ENCODE data around the gene ABCA4. TPM values are rescaled to one million over a fixed set of nuclear protein-coding genes. Genes with fewer than 3 reads are reported as not detected.

ABCA4 gene
- polyA plus RNA-seq, 1 donor: 11.4 TPM

DNA sequence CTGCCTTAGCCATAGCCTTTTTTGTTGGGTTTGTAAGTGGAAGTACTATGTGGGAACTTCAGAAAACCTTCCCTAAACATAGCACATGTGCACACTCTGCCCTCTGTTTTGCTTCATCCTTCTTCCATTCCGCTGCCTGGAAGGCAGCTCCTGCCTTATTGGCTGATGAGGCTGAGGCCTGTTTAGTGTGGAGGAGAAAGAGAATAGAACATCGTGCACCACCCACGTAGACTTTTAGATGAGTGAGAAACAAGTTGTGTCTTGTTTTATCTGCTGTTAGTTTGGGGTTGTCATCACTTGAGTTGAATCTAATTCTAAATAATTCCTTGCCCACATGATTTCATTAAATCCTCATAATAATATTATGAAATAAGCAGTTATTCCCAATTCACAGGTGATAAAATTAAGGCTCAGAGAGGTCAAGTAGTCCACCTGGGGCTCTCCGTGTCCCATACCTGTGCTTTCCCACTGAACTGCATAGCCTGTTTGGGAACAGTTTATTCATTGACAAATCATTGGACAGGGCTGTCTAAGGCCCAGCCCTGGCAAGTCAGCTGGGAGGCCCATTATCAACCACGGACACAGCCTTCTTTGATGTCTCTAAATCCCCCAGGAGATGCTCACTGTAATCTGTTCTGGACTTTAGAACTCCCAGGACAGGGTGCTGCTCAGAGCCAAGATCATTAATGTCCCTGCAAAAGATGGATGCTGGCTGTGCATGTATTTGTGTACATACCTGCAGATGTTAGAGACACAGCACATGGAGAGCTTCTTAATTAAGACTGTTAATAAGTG is 93.0 kb downstream of the ABCA4 start:
- DNase-seq: no peak

DNA sequence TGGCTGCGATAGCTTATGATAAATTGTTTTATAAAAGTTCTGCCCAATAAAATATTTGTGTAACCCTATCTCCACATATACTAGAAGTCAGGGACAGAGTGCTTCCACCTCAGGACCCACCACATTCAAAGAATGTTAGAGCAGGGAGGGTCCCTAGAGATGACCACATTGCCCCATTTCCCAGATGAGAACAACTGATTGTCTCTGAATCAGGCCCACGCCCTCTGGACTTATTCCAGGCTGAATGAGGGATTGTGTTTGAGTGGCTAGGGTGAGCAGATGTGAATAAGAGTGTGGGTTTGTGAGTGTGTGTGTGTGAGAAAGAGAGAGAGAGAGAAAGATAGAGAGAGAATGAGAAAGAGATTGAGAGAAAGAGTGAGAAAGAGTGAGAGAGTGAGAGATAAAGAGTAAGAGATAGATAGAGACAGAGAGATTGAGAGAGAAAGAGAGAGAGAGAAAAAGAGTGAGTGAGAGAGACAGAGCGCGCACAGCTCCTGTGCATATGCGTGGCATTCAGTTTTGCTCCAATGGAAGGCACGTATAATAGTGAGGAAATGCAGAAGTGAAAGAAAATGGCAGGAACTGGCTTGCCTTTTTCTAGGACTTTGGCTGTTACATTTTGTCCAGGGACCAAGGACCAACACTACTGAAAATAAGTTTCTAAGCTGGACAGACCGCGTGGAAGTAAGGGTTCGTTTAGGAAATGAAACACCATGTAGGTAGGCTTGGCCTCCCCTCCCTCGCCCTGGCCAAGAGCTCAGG is 94.1 kb downstream of the ABCA4 start:
- no peak for DNase-seq

DNA sequence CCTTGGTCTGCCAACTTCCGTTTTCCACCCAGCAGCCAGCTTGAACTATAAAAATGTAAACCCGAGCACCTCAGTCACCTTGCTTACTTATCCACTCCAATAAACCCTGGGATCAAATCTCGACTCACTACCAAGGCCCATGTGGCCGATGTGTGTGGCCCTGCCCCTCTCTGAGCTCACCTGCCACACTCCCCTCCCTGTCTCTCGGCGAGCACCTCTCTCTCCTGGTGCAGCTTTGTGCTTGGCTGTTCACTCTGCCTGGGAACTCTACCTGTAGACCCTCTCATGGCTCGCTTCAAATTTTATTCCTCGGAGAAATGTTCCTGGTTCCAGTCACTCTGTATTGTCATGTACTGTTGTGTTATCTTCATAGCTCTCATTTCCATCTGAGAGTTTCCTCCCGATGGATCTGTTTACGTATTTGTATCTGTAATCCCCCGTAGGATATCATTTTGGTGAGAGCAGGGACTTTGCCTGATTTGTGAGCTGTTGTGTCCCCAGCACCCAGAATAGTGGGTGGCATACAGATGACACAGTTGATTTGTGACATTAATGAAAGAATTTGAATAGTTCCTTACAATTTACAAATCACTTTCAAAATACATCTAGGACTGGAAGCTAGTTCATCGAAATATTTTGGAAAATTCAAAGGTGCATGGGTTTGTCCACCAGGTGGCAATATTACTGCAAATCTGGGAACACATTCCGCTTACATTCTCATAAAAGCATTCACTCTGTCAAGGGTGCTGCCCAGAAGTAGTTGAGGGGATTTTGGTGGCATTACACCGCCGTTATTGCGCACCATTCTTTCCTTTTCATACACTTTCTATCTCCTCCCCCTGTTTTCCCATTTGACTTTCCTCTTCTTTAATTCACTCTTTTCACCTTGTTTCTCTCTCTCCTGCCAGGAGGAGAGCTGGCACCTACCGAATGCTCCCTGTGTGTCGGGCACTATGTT is 95.3 kb downstream of the ABCA4 start:
- DNase-seq: peak; percentile 66

DNA sequence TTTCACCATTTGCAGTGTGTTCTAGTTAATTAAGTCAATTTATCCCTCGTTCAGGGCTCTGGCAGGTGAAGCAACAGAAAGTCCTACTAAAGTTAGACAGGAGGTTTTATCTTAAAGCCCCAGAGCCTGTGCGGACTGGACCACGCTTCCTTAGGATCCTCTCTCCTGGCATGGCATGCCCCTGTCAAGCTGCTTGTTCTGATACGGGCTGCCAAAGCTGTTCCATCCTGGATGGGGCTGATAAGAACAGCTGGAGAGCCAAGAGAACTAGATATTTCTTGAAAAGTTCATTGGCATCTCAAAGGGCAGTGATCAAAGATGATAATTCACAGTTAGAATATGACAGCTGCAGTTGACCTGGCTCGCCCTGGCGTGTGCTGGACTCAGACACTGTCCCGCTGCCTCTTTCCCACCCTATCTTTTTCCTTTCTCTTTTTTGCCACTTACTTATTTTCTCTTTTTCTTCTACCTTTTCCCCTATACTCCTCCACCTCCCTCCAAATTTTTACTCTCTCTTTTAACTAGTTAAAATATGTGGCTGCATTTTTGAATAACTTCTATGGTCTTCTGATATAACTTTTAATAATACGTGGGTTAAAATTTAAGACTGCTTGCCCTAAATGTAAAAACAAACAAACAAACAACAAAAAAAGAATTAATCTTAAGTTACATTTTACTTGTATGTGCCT is 96.7 kb downstream of the ABCA4 start:
- DNase-seq: no peak

DNA sequence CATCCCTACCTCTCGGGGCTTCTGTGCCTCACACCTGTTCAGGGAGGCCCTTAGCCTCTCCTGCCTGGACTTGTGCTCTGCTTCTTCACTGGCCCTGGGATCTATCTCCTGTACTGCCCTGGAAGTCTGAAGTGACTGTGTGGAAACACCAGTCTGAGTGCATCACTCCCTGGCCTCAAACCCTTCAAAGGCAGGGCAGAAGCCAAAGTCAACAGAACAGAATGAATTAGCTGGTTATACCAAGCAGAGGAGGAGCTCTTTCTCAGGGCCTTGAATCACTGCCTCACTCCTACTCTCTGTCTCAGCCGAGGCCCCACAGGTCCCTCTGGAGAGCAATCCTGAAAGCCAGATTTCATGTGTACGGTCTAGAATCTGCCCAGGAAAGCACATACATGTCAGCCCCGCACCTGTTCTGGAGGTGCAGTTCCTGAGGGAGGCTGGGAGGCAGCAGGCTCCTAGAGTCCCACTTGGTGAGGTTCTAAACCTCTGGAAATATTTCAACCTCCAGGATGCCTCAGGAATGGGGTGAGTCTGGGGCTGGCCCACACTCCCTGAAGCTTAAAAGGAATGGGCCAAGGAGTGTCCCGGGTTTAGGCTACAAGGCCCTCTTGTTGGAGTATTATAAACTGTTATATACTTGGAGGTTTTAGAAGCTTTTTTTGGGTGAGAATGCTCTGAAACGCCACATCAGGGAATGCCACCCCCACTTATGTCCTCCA is 98.3 kb downstream of the ABCA4 start:
- no peak for DNase-seq

DNA sequence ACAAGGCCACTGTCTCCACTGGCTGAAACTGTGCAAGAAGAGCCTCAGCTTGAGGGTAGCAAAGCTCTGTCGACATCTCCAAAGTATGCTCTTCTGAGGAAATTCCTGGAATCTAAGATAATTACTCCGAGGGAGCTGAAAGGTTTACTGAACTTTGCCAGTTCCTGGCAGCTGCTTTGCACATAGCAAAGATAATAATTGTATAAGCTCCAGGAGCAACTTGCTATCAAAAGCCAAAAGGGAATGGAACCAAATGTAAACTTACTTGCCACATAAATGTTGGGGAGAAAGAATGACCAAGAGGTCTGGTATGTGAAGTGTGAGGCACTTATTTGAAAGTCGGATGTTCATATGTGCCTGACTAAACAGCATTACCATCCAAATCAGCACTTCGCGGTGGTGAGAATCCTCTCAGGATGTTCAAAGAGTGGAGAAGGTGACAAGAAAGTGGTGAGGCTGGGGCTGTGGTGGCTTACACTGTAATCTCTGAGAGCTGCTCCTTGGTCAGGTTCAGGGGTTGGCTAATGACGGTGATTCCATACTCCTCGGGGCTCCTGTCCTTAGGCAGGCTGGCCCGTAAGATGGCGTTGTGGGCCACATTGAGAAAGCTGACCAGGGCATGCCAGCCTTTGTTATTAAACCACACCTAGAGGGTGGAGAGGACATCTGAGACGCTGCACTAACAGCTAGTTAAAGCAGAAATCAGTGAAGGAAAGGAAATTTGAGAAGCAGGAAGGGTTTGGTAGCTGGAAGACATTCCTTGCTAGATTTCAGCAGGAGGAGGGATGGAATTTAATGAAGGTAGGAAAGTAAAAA is 100.0 kb downstream of the ABCA4 start:
- DNase-seq: no peak

DNA sequence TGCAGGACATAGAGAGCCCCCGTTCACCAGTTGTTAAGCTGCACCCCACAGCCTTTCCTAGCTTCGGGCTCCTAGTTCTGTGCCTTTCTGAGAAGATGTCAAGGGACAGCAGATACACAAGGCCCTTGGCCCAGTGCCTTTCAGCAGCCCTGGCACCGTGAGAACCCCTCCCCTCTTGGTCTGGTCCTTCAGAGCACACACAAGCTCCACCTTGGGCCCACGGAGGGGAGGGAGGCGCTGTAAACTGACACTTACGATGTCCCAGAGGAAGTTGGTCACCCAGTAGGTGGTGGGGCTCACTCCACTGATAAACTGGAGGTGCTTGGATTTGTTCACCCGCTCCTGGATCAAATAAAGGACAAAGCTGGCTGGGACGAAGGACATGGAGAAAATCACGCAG is 101.6 kb downstream of the ABCA4 start:
- no peak for DNase-seq

DNA sequence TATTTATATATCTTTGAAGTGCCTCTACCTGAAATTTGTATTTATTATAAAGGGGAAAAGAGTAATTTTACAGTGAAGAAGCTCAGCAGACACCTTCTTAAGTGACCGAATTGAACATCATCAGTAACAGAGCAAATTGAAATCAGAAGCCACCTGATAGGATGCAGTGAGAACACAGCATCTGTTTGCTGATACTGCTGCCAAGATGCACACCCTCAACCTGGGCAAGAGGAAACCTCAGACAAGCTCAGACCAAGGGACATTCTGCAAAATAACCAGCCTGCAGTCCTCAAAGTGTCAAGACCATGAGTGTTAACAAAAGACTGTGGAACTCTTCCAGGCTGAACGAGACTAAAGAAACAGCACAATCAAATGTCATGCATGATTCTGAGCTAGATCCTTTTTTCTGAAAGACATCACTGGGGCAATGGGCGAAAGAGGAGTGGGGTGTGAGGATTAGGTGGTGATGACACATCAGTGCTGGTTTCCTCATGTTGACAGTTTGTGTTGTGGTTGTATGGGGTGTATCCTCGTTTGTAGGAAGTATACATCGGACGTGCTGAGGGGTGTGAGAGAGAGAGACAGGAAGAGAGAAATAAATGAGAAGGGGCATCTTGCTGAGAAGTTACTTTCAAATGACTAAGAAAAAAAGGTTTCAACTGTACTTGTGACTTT is 103.7 kb downstream of the ABCA4 start:
- no peak for DNase-seq

DNA sequence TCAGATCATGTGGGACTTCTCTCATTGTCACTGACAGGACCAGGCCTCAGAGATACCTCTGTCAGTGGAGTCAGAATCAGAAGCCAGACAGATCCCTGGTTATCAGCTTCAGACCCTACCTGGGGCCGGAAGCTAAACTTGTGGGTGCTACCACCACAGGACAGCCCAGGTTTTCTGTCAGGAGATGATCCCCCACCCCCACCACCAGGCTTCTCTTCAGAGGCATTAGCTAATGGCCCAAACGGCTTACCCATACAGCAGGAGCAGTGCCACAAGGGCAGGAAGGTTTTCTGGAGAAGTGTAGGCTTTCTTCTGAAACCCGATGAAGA is 105.5 kb downstream of the ABCA4 start:
- no peak for DNase-seq

DNA sequence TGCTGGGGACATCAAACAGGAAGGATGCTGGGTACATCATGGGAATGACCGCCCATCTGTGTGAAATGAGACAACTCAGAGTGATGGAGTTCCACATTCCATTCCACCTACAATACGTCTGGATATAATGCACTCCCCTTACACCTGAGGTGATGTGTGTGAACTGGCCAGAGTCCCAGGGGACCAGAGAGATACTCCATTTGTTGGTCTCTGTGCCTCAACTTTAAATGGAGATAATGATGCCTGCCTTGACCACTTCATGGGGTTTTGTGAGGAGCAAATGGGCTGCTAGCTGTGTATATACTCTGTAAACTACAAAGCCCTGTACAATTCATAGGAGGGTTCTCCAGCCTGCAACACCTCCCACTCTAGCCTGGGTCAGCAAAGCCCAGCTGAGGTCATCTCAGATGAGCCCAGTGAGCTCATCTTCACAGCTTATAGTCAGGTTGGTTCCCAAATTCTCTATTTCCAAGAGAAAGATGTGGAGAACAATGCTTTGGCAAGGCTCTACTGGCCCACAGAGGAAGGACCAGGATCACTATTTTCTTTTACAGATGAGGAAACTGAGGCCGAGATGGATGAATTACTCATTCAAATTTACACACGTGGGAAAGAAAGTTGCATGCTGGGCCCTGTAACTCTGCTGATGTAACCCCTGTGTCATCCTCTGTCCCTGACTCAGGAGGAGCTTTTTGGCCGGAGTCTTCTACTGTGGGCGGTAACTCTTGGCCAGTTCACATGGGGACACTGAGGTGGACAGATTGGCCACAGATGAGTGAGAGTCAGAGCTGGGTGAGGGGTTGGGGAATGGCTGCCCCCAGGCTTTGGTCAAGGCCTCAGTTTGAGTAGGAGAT is 106.1 kb downstream of the ABCA4 start:
- no peak for DNase-seq

DNA sequence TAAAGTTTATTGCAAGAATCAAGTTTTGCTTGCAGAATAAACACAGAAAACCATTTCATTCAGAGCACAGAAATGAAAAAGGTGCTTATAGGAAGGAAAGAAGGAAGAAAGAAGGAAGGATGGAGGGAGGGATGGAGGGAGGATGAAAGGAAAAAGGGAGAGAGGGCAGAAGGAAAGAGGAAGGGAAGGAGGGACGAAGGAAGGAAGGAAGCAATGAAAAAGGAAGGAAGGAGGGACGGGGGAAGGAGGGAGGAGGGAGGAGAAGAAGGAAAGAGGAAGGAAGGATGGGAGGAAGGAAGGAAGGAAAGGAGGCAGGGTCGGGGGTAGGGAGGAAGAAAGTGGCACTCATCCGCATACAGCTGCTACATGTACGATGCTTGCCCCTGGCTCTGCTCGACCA is 106.9 kb downstream of the ABCA4 start:
- DNase-seq: no peak

DNA sequence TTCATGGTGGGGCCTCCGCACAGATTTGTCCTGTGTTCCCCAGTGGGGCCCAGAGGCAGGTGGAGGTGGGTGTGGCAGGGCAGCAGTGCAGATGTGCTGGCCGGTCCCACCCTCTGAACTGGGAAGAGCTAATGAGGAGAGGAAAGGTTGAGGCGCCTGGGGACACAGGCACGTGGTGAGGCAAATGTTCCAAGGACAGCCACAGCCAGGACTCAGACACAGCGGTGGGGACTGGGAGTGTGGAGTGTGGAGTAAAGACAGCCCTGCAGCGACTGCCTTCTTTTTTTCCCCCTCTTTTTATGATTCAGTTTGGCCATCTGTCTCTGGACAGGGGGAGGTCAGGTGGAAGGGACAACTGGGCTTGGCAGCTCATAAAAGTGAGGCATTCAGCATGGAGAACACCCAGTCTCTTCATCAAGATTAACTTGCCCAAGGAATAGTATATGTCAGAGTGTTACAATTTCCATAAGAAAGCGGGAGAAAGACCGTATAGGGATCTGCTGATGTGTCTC is 107.5 kb downstream of the ABCA4 start:
- no peak for DNase-seq

DNA sequence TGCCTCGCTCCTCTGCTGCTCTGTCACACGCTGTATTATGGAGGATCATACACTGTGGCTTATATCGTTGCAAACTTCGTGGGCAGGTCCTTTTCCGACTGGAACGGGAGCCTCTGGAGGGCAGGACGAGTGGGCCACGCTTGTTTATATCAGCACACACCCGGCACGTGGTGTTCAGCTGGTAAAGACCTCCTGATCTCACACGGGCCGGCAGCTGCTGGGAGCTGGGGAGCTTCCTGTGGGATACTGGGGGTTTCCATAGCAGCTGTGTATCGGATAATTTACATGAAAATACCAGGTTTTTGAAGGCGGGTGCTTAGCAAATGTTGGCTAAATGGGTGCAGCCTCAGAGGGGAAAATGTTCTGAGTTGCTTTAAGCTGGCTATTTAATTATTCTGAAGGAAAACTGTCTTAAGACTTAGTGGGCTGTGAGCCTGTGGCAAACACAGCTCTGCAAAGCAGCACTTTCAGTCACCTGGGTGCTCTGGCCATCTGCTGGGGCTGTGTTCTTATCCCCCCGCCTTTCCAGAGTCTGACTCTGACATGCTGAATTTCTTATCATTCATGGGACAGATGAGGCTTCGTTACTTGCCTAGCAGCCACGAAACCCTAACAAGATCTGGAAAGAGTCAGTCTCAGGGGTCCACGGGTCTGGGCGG is 108.1 kb downstream of the ABCA4 start:
- DNase-seq: no peak

DNA sequence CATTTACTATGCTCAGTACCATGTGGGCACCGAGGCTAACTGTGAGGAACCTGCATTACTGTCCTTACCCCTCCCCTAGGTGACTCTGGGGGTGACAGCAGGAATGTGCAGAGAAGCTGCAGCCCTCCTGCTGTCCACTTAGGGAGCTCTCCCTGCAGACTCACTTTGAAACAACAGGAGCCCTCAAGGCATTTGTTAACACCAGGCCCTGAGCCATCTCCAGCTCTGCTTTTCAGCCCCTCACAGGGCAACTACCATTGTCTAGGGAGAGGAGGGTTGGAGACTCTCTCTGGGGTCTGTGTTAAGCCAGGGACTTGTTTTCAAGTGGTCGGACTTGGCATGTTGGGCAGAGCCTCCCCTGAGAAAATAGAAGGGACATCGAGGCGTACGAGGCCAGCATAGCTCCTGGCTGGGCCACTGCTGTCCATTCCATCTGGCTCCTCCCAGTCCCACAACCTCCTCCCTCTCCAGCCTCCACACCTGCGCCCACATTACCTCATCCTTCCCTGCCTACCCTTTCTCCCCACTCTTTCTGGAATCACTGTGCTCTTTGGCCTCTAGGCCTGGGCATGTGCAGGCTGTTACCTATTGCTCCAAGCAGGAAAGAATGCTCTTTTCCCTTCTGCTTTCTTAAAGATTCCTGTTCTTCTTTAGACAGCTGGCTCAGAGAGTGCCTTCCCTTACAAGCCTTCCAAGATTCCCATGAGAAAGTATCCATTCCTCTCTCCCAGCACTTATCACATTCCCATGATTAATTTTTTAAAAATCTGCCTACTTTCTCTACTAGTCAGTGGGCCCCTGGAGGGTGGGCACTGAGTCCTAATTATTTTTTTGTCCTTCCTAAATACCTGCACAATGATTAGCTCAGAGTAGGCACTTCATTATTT is 109.0 kb downstream of the ABCA4 start:
- DNase-seq: no peak

DNA sequence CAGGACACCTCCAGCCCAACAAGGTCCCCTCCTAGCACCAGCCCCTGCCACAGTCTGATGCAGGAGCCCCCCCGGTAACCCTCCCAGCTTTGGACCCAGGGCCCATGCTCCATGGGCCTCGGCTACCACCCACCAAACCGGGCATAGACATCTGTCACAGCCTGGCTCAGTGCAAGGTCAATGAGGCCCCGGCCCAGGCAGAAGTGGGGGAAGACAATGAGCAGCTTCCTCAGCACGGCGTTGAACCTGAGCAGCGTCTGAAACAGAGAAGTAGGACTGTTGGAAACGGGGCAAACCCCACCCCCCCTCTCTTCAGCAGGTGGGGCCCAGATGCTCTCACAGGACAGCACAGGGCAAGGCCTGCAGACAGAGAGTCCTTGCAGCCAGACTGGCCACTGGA is 109.8 kb downstream of the ABCA4 start:
- DNase-seq: no peak

DNA sequence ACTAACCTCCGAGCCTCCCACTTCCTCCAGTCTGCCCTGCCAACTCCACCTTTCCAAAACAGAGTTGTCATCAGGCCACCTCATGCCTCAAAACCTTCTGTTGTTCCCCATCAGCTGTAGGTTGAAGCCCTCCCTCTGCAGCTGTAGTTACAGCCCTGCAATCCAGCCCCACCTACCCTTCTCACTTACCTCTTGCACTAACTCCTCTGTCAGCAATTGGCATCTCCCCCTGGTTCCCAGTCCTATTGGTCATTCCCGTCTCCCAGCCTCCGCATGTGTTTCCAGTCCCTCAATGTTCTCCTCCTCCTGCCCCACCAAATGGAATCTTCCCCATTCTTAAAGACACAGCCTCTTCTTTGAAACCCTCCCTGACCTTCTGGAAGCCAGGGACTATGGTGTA is 111.6 kb downstream of the ABCA4 start:
- DNase-seq: no peak

DNA sequence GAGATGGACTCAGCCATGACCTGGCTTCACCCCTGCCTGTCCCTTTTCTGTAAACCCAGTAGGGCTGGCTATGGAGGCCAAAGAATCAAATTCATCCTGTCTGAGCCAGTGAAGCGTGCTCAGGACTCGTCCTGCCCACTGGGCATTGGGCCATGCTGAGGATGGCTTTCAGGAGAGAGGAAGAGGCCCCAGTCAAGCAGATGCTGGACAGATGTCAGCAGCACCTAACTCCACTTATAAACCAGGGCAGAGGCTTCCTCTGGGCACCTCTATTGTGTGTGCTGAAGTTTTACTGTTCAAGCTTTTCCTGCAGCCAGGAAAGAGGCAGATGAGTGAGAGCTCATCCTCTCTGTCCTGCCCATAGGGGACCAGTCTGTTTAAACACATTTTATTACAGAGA is 114.3 kb downstream of the ABCA4 start:
- DNase-seq: no peak
